Kidney capillary endothelial cell (primary cell): ENCODE results near the gene BEAN1.

Experiments used
- DNase-seq: peaks from one replicate; pipeline ENCODE4 v3.0.0-alpha.2; 2018; ENCODE audit warnings: low spot score

The BEAN1 gene

DNA sequence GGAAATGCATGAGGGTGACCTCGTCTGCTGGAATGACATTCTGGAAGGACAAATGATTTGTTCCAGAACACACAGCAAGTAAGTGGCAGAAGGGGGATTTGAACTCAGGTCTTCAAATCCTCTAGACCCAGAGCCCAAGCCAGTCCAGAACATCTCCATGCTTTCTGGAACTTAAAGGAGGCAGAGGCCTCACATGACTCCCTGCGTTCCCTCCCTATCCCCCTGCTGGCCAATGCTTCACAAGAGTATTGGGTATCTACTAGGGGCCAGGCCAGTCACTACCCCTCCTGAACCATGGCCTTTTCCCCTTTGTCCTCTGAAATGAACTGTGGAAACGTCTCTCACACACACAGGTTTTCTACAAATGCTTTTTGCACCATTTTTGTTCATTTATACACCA lies 7.6 kb upstream of the BEAN1 start:
- DNase-seq: no peak

DNA sequence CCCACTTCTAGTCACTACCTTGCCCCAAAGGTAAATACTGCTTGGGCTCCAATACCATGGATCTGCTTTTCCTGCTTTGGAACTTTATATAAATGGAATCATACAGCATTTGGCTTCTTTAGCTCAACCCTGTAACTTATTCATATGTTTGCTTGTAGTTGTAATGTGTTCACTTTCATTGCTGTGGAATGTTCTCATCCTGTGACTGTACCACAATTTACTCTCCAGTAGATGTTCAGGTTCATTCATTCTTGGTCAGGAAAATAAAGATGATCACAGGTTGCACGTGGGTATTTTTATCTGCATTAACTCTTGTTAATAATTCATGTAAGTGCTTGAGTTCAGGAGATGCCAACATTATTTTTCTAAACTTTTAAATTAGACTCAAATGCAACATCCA lies 6.7 kb upstream of the BEAN1 start:
- no peak for DNase-seq

DNA sequence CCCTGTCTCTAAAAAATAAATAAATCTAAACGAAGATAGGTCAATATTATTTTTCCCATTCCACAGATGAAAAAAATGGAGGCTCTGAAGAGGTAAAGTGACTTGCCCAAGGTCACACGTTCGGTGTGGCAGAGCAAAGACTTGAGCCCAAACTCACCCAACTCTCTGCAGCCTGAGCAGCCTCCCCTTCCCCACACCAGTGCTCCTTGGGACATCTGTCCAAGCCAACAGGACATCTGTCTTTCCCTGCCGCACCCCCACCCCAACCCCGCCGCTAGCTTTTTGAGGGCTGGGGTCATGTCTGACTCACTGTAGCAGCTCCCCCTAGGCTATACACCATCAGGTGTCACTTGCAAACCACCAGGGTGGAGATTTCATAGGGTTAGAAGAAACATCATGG lies 5.2 kb upstream of the BEAN1 start:
- no peak for DNase-seq

DNA sequence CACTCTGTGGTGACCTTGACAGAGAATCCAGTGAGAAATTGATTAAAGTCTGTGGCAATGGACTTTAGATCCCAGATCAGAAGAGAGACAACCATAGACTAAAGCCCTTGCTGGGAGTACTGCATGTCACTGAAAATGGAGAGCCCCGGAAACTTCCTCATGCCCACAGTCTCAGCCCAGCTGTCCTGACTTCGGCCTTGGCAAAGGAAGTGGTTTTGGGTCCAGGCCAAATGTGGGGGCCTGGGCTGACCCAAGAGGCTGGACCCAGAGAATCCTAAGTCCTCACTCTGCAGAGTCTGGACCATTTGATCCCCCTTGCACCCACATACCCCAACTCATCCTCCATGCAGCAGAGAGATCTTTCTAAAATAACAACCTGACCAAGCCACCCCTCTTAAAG lies 4.7 kb upstream of the BEAN1 start:
- DNase-seq: no peak

DNA sequence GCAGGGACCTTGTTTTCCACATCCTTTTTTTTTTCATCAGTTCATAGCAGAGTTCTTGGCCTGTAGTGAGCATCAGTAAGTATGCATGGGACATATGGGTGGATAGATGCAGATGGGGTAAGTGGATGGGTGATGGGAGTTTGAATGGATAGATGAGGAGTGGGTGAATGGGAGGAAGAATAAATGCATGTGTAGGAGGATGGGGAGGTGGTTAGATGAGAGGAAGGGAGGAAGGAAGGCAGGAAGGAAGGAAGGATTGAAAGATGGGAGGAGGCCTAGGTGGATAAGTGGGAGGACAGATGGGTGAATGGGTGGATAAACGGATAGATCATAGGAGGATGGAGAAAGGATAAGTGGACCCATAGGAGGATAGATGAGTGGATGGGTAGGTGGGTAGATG lies 3.9 kb upstream of the BEAN1 start:
- no peak for DNase-seq

DNA sequence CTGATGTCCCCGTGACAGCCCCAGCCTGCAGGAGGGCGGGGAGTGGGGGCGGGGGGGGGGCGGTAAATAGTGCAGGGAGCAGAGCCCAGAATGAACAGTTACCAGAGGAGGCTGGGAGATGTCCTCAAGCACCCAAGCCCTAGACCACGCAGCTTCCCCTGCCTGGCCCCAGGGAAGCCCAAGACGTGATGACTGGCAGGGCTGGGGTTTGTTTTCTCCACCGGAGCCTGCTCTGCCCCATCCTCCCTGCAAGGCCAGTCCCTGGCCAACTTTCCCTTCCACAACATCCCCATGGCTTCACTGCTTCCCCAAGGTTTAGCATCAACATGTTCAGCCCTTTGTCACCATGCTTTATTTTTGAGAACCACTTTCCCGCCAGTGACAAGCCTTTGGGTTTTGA lies 1.4 kb upstream of the BEAN1 start:
- DNase-seq: no peak

DNA sequence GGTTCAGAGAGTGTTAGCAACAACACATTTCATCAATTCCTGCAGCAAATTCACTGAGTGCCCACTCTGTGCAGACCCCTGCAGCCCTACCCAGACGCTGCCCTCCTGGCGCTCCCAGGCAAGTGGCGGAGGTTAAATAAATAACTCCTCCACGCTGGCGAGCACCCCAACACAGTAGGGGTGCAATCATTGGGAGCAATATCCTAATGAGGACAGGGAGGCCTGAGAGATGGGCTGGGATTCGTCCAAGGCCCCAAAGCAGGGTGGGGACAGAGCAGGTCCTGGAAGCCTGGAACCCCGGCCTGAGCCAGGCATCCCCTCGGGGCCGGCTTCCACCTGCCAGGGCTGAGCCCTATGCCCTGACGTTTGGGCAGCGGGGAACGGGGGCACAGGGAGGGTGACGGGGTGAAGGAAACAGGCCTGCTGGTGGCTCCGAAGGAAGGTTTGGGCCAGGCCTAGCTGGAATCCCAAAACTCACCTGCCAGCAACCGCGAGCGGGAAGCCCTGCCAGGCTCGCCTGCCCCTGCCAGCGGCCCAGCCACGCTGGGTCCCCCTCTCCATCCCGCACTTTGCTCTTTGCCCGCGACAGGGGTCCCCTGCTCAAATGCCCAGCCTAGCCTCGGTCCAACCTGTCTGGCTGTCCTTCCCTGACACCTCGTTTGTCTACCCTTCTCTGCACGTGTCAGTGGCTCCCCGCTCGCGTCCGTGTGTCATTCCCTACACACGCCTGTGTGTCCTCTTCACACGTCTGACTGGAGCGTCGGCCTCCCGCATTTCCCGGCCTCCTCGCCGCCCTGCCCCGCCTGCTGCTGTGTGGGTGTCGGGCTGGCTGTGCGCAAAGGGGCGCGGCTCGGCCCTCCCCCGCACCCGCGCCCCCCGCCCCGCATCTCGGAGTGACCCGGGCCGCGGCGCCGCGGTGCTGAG lies 721 bp upstream of the BEAN1 start:
- DNase-seq: no peak

DNA sequence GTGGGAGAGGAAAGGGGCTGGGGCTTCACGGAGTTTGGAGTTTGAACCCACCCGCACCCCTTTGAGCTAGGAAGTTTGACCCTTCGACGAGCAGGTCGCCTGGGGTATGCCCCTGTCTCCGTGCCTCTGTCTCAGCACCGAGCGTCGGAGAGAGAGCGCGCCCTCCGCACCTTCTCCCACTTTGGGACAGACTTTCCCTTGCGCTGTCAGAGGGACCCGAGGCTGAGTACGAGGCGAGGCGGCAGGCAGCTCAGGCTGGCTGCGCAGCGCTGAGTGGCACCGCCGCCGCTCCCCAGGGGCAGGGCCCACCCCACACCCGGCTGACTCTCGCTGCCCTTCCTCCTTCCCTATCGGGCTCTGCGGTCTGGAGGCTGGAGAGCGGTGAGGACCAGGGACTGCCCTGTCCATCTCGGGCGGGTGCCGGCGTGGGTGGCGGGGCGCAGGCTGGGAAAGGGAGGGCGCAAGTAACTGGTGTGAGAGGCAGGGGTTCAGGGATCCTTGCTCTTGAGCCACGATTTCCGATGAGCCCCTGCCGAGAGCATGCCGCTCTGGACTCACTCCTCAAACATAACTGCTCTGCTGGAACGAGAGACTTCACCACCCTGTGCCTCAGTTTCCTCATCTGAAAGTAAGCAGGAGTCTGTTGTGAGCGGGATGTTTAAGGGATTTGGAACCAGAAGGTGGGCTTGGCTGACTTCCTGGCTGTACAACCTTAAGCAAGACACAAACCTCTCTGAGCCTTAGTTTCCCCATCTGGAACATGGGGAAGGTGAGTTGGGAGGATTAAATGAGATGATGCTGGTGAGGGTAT lies 981 bp downstream of the BEAN1 start:
- no peak for DNase-seq

DNA sequence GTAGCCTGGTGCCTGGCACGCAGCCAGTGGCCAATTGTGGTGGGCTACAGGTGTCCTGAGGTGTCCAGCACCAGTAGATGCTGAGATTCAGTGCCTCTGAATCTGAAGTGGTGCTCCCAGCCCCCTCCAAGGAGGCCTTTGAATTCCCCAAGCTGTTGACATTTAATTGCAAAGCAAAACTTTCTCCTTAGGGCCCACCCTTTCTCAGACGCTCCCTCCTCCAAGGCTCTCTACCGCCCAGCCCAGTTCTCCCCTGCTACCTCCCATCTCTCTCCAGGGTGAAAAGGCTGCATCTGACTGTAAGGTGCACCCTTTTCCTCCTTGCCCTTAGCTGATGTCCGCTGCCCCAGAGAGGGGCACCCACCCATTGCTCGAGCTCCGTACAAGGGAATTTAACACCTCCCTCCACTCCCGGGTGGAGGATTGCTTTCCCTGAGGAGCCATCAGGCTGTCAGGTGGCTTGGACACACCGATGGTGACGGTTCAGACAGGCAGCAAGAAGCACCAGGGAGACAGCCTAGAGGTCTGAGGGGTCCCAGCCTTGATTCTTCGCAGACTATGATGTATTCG lies 1.7 kb downstream of the BEAN1 start:
- no peak for DNase-seq

DNA sequence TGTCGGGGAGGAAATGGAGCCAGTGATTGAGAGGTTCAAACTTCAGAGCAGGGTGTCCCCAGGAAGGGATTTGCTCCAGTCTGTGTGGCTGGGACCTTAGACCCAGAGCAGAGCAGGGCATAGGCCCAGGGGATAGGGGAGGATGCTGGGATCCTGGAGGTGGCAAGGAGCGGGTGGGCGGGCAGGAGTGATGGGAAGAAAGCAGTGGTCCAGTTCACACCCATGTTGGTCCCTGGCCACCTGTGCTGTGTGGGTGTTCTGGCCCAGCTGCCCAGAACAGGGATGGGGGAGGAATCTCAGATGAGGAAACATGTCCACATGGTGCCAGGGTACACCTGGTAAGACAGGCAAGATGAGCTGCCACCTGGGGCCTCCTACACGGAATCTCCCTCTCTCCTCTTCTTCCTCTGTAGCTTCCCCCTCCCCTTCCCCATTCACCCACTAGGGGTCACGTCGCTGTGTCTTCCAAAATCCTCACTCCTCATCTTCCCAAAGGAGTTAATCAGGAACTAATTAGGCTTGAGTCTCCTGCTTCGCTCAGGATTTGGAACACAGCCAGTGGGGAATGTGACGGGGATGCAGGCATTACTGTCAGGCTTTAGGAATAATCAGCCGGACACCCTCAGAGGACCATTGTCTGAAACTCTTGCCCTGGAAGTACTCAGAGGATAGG lies 2.3 kb downstream of the BEAN1 start:
- DNase-seq: no peak

DNA sequence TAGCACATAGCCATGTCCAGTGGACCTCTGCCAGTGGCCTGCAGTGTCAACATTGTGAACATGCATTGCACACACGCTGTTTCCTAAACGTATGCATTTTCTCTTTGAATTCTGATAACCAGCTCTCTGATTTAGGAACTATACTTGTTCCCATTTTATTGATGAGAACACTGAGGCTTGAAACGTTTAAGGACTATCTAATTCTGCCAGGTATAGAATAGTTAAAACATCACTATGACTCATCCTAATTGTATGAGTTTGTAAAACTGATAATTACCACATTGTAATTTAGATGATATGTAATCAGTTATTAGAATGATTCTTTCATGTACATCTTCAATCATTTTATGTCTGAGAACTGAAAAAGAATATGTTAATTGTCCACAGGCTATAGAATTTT lies 3.1 kb downstream of the BEAN1 start:
- no peak for DNase-seq

DNA sequence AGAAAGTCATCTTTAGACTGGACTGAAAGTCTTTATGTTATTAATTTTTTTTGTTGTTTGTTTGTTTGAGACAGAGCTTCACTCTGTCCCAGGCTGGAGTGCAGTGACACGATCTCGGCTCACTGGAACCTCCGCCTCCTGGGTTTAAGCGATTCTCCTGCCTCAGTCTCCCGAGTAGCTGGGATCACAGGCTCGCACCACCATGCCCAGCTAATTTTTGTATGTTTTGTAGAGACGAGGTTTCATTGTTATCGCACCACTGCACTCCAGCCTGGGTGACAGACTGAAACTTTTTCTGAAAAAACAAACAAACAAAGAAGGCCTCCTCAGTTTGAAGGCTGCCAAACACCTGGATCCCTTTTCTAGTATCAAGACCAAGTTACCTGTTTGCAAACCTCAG lies 4.7 kb downstream of the BEAN1 start:
- no peak for DNase-seq

DNA sequence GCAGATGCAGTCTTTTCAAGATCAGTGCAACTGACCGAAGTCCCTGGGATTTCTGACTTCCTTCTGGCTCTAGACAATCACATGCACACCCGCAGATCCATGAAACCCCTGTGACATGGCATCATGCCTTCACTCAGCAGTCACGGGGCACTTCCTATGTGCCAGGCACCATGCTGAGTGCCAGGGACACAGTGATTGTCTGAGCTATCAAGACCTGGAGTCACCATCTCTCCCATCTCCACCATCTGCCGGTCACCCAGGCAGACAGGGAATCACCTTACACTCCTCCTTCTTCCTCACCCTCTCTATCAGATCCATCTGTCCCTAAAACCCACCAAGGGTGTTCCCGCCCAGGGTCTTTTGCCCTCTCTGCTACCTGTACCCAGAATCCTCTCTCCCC lies 5.3 kb downstream of the BEAN1 start:
- no peak for DNase-seq

DNA sequence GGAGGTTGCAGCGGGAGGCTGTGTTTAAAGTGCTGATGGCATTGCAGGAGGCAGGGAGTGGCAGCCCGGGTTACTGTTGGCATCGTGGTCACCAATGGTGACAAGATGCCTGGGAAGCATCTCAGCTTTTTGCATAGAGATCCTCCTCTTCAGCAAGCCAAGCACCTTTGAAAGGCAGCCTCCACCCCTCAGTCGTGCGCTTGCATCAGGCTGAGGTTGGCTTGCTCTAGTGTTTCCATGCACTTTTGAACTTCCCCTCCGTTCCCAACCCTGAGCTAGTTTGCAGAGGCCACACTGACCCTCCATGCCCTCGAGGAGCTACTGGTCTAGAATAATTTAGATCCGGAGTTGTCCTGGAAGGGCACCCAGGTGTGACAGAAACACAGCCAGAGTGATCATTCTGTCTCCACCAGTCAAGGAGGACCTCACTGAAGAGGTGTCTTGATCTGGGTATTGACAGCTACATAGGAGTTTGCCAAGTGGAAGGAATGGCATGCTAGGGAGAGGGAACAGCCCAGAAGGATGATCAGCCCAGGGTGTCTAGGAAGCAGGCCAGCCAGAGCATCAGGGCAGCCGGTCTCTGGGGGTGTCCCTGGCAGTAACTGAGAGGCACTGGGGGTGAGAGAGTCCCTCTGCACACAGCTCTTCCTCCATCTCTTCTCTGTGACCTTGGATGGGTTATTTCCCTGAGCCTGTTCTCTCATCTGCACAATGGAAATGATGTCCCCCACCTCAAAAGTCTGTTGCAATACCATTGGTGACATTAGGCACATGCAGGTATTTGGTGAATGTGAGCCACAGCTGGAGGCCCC lies 7.7 kb downstream of the BEAN1 start:
- no peak for DNase-seq

DNA sequence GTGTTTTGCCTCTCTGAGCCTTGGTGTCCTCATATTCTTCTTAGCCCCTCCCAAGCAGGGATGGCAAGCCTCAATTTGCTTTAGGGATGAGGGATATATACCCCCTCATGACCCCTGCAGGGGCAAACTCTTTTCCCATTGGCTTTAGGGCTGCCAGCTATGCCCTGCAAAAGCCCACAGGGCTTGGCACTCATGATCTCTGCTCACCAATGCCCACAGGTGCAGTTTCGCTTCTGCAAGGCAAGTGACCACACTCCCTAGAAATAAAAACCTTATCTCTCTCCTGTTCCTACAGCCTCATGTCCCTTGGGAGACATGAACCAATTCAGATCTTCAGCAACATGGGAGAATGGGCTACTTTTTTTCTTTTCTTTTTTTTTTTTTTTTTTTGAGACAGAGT lies 8.8 kb downstream of the BEAN1 start:
- no peak for DNase-seq

DNA sequence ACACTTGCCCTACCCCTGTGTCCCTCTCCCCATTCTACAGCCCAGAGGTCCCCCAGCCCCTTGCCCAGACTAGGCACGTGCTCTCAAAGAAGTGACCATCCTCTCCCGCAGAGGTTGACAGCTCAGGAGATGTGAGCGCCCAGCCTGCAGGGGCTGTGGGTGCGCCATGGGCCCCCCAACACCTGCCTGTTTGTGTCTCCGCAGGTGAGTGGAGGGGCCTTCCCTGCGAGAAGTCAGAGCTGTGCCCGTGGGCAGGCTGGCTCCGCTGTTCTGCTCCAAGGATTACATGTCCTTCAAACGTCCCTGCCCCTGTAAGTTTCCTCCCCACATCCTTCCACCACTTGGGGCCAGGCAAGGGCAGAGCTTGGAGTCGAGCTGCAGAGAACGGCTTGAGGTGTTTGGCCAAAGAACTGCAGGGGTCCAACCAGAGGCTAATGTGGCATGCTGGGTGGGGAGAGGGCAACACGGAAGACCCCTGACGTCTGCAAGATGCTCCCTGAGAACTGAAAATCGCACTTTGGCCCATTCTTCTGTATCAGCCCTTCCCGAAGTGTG lies 10.4 kb downstream of the BEAN1 start:
- DNase-seq: no peak

DNA sequence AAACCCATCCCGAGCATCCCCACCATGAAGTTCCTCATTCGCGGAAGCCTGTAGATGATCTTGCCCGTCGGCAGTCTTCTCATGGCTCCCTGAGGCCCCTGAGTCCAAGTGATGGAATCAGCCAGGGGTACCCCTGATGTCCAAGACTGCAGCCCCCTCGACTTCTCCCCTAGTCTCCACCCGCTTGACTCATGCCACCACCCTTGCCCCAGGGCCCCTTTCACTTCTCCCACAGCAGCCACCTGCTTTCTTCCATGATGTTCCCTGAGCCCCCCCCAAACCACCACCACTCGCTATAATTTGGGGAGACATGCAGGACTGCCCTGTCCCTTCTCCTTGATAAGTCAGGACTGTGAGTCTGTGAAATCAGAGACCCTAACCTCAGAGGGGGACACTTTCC lies 11.4 kb downstream of the BEAN1 start:
- DNase-seq: no peak

DNA sequence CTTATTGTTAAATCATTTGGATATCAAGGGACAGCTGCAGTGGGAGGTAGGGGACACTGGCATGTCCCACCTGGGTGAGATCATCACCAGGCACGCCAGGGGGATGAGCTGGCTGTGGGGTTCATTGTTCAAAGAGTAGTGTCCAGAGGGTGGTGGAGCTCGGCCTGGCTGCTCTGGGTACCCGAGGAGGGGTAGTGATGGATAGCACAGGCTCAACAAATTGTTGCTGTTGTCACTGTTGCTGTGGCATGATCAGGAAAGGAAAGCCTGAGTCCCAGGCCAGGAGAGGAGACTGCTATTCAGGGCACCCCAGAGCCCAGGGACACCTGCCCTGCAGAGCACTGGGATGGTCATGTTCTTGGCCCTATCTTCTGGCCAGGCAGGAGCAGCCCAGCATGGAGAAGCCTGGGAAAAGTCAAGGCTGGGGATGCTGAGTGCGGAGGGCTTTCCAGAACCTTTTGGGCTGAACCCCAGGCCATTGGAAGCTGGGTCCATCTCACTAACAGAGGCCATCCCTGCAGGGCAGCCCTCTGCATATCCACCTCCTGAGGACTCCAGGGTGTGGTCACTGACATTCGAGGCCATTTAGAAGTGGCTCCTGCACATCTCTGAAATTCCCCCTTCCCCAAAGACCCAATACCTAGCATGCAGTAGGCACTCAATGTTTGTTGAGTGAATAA lies 12.1 kb downstream of the BEAN1 start:
- no peak for DNase-seq

DNA sequence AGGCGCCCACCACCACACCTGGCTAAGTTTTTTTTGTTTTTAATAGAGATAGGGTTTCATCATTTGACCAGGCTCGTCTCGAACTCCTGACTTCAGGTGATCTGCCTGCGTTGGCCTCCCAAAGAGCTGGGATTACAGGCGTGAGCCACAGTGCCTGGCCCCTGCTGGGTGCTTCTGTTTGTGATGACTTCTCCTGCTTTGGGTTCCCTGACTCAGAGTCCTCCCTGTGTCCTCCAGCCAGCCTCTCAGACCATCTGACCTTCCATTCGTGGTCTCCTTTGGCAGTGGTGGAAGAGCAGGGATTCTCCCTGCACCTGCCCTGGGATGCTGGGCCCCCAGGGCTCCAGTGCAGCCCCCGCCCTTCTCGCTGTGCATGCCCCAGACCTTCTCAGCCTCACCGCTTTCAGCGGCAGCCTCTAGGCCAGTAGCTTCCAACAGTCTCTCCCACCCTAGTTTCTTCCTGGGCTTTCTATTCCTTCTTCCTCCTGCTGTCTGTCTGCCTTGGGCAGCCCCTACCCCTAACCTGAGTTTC lies 13.2 kb downstream of the BEAN1 start:
- no peak for DNase-seq

DNA sequence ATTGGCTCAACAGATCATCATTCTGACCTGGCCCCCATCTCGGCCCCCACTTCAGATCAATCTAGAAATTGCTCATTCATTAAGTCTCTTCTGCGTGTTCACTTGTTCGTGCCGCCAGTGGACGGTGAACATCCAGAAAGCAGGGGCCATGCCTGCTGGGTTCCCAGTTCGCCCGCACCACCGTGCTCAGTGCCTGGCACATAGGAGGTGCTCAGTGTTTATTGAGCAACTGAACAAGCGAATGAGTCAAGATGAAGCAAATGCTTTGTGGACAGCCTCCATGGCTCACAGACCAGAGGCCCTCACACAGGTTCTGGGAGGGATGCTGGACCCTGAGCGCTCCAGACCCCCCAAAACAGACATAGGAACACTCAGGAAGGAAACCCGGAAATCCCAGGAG lies 13.9 kb downstream of the BEAN1 start:
- DNase-seq: no peak
